MM.1S (cell line): ENCODE results near the gene AMIGO1.

Experiments used
- CTCF ChIP-seq: fragments of 300-600 bp; sonication (generic); IDR thresholded peaks from 2 replicates; pipeline ENCODE4 v1.5.1; 2016; ENCODE audit warnings: antibody characterized with exemption, low read length, mixed read lengths
- EZH2 ChIP-seq: fragments of 300-600 bp; sonication (generic); optimal IDR thresholded peaks from 2 replicates; pipeline ENCODE3; 2017; ENCODE audit warnings: low read depth, mild to moderate bottlenecking, antibody characterized with exemption, low read length, mixed read lengths
- EZH2phosphoT487 ChIP-seq: fragments of 300-600 bp; sonication (generic); IDR thresholded peaks from 2 replicates; pipeline ENCODE4 v1.6.1; 2018; ENCODE audit warnings: antibody characterized with exemption, low read length

GRCh38 chr1:109509176-109510134 lies at the start of gene AMIGO1:
- TF ChIP-seq CTCF (no peak), EZH2phosphoT487 (no peak), EZH2 (no peak)
